ENCODE data around the gene HRH1.
"Not testable (repeated sequence)": the region's sequence is repeated elsewhere in the genome, so short reads cannot be mapped to it uniquely, and the experiment has no call there.

HRH1 gene

DNA sequence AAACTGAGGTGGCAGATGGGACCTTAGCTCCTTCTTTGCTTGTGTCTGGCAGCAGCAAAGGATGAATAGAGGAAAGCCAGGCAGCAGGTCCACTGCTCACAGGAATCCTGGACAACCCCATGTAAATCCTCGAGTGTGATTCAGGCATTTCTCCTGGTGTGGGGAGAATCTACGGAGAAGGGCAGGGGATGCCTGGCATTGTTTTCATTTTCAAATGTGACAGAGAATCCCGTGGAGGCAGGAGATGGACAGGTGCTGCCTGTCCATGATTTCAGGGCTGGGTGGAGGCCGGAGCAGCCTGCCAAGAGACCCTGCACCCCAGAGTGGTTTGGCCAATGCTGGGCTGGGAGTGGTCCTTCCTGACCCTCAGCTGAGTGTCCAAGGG is 1.7 kb downstream of the HRH1 start:
- Histone ChIP-seq H3K36me3 (ENCODE audit: control insufficient read depth, insufficient read depth, low read length) (no peaks in the 10 kb centered on the region), H3K27me3 (replicated peaks; ENCODE audit: control insufficient read depth, insufficient read depth, low read length, poor library complexity, severe bottlenecking) (peaks cover 10% of the 10 kb centered on the region), H3K4me3 (ENCODE audit: insufficient read depth, low read depth, low read length, poor library complexity, severe bottlenecking) (no peak overlapping the region), H3K27ac (ENCODE audit: insufficient read depth, low read length, poor library complexity, severe bottlenecking) (no peak overlapping the region), H3K4me1 (ENCODE audit: control insufficient read depth, insufficient read depth, low read length, poor library complexity, severe bottlenecking) (no peaks in the 10 kb centered on the region), H3K9me3 (ENCODE audit: control insufficient read depth, low read length) (no peaks in the 10 kb centered on the region)
- DNase-seq, result no peak

DNA sequence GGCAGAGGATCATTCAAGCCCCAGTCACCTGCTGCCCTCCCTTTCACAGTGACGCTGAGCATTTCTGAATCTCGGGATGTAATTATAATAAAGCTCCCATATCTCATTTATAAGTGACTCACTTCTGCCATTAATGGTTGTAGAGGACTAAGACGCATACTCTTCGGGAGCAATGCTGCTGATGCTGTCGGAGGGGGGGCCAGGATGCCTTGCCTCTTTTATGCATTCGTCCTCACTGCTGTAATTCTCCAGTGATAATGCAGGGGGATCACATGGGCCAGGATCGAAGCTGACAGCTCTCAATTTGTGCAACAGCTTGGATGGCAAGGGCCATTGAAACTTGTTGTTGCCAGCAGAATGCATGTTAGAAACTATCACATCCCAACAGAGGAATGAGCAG is 3.1 kb downstream of the HRH1 start:
- no peak overlapping the region for H3K27ac ChIP-seq (ENCODE audit: insufficient read depth, low read length, poor library complexity, severe bottlenecking)
- no peaks in the 10 kb centered on the region for H3K9me3 ChIP-seq (ENCODE audit: control insufficient read depth, low read length)
- H3K4me1 ChIP-seq (ENCODE audit: control insufficient read depth, insufficient read depth, low read length, poor library complexity, severe bottlenecking), result no peaks in the 10 kb centered on the region
- no peak for DNase-seq
- H3K36me3 ChIP-seq (ENCODE audit: control insufficient read depth, insufficient read depth, low read length), result no peaks in the 10 kb centered on the region
- H3K4me3 ChIP-seq (ENCODE audit: insufficient read depth, low read depth, low read length, poor library complexity, severe bottlenecking), result no peak overlapping the region
- H3K27me3 ChIP-seq (replicated peaks; ENCODE audit: control insufficient read depth, insufficient read depth, low read length, poor library complexity, severe bottlenecking), result peaks cover 10% of the 10 kb centered on the region

DNA sequence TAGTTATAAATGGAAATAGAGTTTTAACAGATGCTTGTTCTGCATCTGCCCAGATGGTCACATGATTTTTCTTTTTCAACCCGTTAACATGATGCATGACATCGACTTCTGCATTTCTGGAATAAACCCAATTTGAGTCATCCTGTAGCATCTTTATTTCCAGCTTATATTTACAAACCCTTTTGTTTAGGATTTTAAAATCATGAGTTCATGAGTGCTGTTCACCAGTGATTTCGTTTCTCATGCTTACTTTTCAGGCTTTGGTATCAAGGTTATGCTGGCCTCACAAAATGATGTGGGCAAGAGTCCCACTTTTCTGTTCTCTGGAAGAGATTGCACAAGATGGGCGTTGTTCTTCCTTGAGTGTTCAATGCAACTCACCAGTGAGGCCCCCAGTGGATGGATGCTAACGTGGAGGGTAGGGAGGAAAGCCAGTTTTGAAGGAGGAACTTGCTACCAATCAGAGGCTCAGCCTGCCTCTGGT is 5.2 kb downstream of the HRH1 start:
- Histone ChIP-seq H3K36me3 (ENCODE audit: control insufficient read depth, insufficient read depth, low read length) (no peaks in the 10 kb centered on the region), H3K9me3 (ENCODE audit: control insufficient read depth, low read length) (no peaks in the 10 kb centered on the region), H3K4me1 (ENCODE audit: control insufficient read depth, insufficient read depth, low read length, poor library complexity, severe bottlenecking) (no peaks in the 10 kb centered on the region), H3K27ac (ENCODE audit: insufficient read depth, low read length, poor library complexity, severe bottlenecking) (no peak overlapping the region), H3K27me3 (replicated peaks; ENCODE audit: control insufficient read depth, insufficient read depth, low read length, poor library complexity, severe bottlenecking) (peaks cover 10% of the 10 kb centered on the region), H3K4me3 (ENCODE audit: insufficient read depth, low read depth, low read length, poor library complexity, severe bottlenecking) (no peak overlapping the region)
- DNase-seq, result no peak

DNA sequence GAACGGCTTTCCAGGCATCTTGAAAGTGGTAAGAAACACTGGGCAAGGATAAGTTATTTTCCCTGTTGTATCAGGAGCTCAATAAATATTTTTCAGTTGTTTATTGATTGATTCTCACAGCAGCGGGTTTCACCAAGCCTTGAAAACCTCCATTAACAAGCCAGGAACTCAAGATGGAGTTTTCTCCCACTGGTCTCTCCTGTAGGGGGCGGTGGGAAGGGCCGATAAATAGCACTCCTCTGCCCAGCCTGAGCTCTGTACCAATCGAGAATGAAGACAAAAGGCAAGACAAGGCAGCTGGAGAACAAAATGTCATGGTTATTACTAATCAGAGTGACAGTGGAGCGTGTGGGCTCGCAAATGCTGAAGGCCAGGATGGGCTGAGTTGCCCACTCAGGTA is 7.4 kb downstream of the HRH1 start:
- no peak for DNase-seq
- no peaks in the 10 kb centered on the region for H3K36me3 ChIP-seq (ENCODE audit: control insufficient read depth, insufficient read depth, low read length)
- H3K27me3 ChIP-seq (replicated peaks; ENCODE audit: control insufficient read depth, insufficient read depth, low read length, poor library complexity, severe bottlenecking), result no peaks in the 10 kb centered on the region
- no peak overlapping the region for H3K4me3 ChIP-seq (ENCODE audit: insufficient read depth, low read depth, low read length, poor library complexity, severe bottlenecking)
- H3K4me1 ChIP-seq (ENCODE audit: control insufficient read depth, insufficient read depth, low read length, poor library complexity, severe bottlenecking), result no peaks in the 10 kb centered on the region
- no peaks in the 10 kb centered on the region for H3K9me3 ChIP-seq (ENCODE audit: control insufficient read depth, low read length)
- H3K27ac ChIP-seq (ENCODE audit: insufficient read depth, low read length, poor library complexity, severe bottlenecking), result no peak overlapping the region

DNA sequence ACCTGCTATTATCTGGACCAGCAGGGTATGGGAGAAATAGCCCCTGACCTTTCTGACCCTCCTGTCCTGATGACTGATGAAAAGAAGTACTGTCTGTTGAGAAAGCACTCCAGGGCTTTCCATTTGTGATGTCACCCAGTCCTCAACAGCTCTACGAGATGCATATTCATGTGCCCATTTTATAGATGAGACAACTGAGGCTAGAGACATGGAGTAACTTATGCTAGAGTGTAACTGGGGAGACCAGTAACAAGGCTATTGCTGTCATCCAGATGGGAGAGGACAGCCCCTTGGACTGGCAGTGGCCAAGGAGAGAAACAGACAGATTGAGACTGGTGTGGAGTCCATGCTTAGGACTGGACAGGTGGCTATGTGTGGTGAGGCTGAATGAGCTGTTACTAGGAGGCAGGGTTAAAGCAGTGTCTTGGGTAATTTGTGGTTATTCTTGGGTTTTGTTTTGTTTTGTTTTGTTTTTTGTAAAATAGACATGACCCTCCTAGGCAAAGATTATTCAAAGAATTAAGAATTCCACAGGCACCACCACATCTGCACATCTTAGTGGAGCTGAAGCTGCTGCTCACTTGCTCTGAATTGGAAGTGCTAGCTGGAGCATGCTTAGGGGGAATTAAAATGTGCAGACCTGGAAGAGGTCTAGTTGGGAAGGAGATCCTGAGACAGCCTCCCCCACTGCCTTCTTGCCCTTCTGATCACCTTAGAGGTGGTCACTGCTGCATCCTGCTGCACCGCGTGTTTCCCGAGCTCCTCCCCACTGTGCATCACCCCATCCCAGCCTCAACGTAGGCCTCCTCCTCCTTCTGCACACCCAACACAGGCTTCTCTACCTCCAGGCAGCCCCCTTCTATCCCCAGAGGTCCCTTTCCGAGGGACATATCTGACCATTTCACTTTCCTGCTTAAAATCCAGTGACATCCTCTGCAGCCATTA is 8.4 kb downstream of the HRH1 start:
- no peak overlapping the region for H3K4me3 ChIP-seq (ENCODE audit: insufficient read depth, low read depth, low read length, poor library complexity, severe bottlenecking)
- no peaks in the 10 kb centered on the region for H3K9me3 ChIP-seq (ENCODE audit: control insufficient read depth, low read length)
- H3K27me3 ChIP-seq (replicated peaks; ENCODE audit: control insufficient read depth, insufficient read depth, low read length, poor library complexity, severe bottlenecking), result no peaks in the 10 kb centered on the region
- no peaks in the 10 kb centered on the region for H3K4me1 ChIP-seq (ENCODE audit: control insufficient read depth, insufficient read depth, low read length, poor library complexity, severe bottlenecking)
- no peak for DNase-seq
- H3K36me3 ChIP-seq (ENCODE audit: control insufficient read depth, insufficient read depth, low read length), result no peaks in the 10 kb centered on the region
- H3K27ac ChIP-seq (ENCODE audit: insufficient read depth, low read length, poor library complexity, severe bottlenecking), result no peak overlapping the region

DNA sequence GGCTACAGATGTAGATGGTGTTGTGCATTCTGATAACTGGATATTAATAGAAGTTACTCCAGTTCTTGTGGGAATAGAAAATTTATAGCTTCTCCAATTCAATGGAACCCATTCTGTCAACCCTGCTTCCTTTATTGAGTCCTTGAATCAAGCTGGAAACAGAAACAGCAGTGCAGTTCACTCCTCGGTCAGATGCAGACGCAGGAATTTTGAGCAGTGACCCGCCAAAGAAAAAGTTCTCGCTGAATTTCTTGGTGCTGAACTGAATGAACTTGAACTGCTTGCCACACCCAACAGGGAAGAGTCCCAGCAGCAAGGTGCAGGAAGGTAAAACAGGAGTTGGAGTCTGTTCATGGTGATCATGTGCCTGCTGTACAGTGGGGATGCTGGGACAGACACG is 10.3 kb downstream of the HRH1 start:
- no peaks in the 10 kb centered on the region for H3K4me1 ChIP-seq (ENCODE audit: control insufficient read depth, insufficient read depth, low read length, poor library complexity, severe bottlenecking)
- no peaks in the 10 kb centered on the region for H3K9me3 ChIP-seq (ENCODE audit: control insufficient read depth, low read length)
- DNase-seq, result no peak
- H3K27ac ChIP-seq (ENCODE audit: insufficient read depth, low read length, poor library complexity, severe bottlenecking), result no peak overlapping the region
- H3K36me3 ChIP-seq (ENCODE audit: control insufficient read depth, insufficient read depth, low read length), result no peaks in the 10 kb centered on the region
- no peak overlapping the region for H3K4me3 ChIP-seq (ENCODE audit: insufficient read depth, low read depth, low read length, poor library complexity, severe bottlenecking)
- H3K27me3 ChIP-seq (replicated peaks; ENCODE audit: control insufficient read depth, insufficient read depth, low read length, poor library complexity, severe bottlenecking), result no peaks in the 10 kb centered on the region

DNA sequence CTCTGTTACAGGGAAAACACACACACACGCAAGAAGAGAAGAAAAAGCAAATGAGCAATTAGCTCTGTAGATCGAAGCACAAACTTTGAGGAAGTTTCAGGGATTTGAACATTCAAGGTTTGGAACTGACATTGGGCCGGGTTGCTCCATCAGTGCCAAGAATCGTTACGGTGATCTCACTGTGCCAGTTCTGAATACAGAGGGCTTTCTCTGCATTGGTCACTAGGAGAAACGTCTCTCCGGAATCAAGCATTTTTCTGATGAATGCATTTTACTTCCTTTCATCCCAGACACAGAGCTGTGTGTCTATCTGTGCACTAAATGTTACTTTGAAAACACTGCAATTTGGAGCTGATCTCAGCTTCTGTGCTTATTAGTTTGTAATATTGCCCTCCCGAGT is 11.2 kb downstream of the HRH1 start:
- no peaks in the 10 kb centered on the region for H3K36me3 ChIP-seq (ENCODE audit: control insufficient read depth, insufficient read depth, low read length)
- H3K4me3 ChIP-seq (ENCODE audit: insufficient read depth, low read depth, low read length, poor library complexity, severe bottlenecking), result no peak overlapping the region
- DNase-seq, result no peak
- H3K27me3 ChIP-seq (replicated peaks; ENCODE audit: control insufficient read depth, insufficient read depth, low read length, poor library complexity, severe bottlenecking), result no peaks in the 10 kb centered on the region
- no peaks in the 10 kb centered on the region for H3K4me1 ChIP-seq (ENCODE audit: control insufficient read depth, insufficient read depth, low read length, poor library complexity, severe bottlenecking)
- H3K27ac ChIP-seq (ENCODE audit: insufficient read depth, low read length, poor library complexity, severe bottlenecking), result no peak overlapping the region
- H3K9me3 ChIP-seq (ENCODE audit: control insufficient read depth, low read length), result no peaks in the 10 kb centered on the region

DNA sequence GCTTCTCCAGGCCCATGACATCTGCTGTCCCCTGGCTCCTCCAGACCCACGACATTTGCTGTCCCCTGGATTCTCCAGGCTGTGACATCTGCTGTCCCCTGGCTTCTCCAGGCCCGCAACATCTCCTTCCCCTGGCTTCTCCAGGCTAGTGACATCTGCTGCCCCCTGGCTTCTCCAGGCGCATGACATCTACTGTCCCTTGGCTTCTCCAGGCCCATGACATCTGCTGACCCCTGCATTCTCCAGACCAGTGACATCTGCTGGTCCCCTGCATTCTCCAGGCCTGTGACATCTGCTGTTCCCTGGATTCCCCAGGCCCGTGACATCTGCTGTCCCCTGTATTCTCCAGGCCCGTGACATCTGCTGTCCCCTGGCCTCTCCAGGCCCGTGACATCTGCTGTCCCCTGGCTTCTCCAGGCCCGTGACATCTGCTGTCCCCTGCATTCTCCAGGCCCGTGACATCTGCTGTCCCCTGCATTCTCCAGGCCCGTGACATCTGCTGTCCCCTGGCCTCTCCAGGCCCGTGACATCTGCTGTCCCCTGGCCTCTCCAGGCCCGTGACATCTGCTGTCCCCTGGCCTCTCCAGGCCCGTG is 12.6 kb downstream of the HRH1 start:
- H3K4me3 ChIP-seq (ENCODE audit: insufficient read depth, low read depth, low read length, poor library complexity, severe bottlenecking); H3K9me3 ChIP-seq (ENCODE audit: control insufficient read depth, low read length); DNase-seq; H3K36me3 ChIP-seq (ENCODE audit: control insufficient read depth, insufficient read depth, low read length); H3K27me3 ChIP-seq (replicated peaks; ENCODE audit: control insufficient read depth, insufficient read depth, low read length, poor library complexity, severe bottlenecking); H3K27ac ChIP-seq (ENCODE audit: insufficient read depth, low read length, poor library complexity, severe bottlenecking); H3K4me1 ChIP-seq (ENCODE audit: control insufficient read depth, insufficient read depth, low read length, poor library complexity, severe bottlenecking): not testable (repeated sequence)

DNA sequence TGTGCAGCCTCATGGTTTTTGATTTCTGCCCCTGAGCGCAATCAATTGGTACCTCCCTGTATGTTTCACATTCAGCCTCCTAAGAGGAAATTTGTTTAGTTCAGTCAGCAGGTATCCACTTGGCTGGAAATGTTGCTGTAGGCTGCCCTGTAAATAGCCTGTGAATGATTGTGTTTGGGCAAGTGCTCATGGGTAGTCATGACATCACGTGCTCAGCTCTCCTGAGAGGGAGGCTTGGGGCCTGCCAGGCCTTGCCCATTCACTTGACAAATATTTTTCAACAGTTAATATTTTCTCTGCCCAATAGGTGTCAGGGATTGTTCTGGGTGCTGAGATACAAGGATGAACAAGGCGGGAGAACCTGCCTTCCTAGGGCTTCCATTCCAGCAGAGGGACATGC is 13.3 kb downstream of the HRH1 start:
- no peak overlapping the region for H3K4me3 ChIP-seq (ENCODE audit: insufficient read depth, low read depth, low read length, poor library complexity, severe bottlenecking)
- no peaks in the 10 kb centered on the region for H3K9me3 ChIP-seq (ENCODE audit: control insufficient read depth, low read length)
- no peaks in the 10 kb centered on the region for H3K27me3 ChIP-seq (replicated peaks; ENCODE audit: control insufficient read depth, insufficient read depth, low read length, poor library complexity, severe bottlenecking)
- no peaks in the 10 kb centered on the region for H3K36me3 ChIP-seq (ENCODE audit: control insufficient read depth, insufficient read depth, low read length)
- DNase-seq, result no peak
- no peak overlapping the region for H3K27ac ChIP-seq (ENCODE audit: insufficient read depth, low read length, poor library complexity, severe bottlenecking)
- no peaks in the 10 kb centered on the region for H3K4me1 ChIP-seq (ENCODE audit: control insufficient read depth, insufficient read depth, low read length, poor library complexity, severe bottlenecking)

DNA sequence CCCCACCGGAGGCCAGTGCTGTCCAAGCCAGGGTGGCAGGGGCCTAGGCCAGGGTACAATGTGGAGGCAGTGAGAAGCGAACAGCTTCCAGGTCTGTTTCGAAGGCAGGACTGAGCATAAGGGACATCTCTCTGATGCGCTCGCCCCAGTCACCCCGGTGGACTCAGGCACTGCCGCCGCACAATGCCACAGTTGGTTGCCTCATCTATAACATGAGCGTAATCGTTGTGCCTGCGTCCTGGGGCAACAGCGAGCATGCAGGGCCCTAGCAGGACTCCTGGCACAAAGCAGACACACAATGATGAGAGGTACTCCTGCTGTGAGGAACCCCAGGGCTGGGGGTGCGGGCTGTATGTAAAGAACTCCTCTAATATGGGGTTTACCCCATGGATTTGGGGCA is 14.1 kb downstream of the HRH1 start:
- no peaks in the 10 kb centered on the region for H3K4me1 ChIP-seq (ENCODE audit: control insufficient read depth, insufficient read depth, low read length, poor library complexity, severe bottlenecking)
- no peak for DNase-seq
- H3K36me3 ChIP-seq (ENCODE audit: control insufficient read depth, insufficient read depth, low read length), result no peaks in the 10 kb centered on the region
- H3K9me3 ChIP-seq (ENCODE audit: control insufficient read depth, low read length), result no peaks in the 10 kb centered on the region
- H3K4me3 ChIP-seq (ENCODE audit: insufficient read depth, low read depth, low read length, poor library complexity, severe bottlenecking), result no peak overlapping the region
- H3K27me3 ChIP-seq (replicated peaks; ENCODE audit: control insufficient read depth, insufficient read depth, low read length, poor library complexity, severe bottlenecking), result no peaks in the 10 kb centered on the region
- H3K27ac ChIP-seq (ENCODE audit: insufficient read depth, low read length, poor library complexity, severe bottlenecking), result no peak overlapping the region
